ENCODE data around the gene ZEB2. TPM values are rescaled to one million over a fixed set of nuclear protein-coding genes. Genes with fewer than 3 reads are reported as not detected.

The ZEB2 gene
- total RNA-seq, 1 donor from 2014 or later, result 89.1 TPM

DNA sequence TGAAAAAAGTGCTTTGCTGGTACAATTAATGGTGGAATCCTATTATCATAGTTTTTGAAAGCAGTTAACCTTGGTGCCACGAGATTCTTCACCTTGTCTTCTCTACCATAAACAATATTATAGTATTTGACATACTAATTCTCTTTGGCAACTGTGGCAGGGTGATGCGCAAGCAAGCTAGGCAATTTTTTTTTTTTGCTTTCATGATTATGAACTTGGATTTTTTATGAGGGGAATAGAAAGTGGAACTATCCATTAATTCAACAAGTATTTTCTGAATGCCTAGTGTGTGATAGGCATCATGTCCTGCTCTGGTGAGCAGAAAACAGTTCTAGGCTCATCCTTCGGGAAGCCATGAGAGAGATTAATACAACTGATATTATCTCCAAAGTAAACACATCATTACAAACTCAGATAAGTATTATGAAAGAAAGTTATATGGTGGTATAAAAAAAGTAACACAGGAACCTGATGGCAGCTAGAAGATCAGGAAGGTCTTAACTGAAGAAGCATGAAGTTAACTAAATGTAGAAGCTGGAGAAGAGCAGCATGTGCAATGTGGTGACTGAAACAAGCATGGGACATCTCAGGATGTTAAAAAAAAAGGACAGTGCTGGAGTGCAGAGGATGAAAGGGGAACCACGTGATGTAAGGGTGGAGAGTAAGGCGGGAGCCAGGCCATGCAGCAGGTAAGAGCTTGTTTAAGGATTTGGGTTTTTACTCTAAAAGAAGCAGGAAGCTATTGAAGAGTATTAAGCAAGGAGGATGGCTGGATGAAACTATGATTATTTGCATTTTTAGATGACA is 113.7 kb downstream of the ZEB2 start:
- intact Hi-C loops (cut with micrococcal nuclease), result no loop called here
- Histone ChIP-seq H3K9me3 (replicated peaks) (no peaks in the 10 kb centered on the region), H3K27me3 (ENCODE audit: low read depth) (no peaks in the 10 kb centered on the region), H3K4me3 (no peak overlapping the region), H3K27ac (replicated peaks) (peak overlapping the region; percentile 70), H3K4me1 (peaks cover 46% of the 10 kb centered on the region), H3K36me3 (peaks cover 39% of the 10 kb centered on the region)
- DNase-seq, result no peak
- TF ChIP-seq, protein P1, sequence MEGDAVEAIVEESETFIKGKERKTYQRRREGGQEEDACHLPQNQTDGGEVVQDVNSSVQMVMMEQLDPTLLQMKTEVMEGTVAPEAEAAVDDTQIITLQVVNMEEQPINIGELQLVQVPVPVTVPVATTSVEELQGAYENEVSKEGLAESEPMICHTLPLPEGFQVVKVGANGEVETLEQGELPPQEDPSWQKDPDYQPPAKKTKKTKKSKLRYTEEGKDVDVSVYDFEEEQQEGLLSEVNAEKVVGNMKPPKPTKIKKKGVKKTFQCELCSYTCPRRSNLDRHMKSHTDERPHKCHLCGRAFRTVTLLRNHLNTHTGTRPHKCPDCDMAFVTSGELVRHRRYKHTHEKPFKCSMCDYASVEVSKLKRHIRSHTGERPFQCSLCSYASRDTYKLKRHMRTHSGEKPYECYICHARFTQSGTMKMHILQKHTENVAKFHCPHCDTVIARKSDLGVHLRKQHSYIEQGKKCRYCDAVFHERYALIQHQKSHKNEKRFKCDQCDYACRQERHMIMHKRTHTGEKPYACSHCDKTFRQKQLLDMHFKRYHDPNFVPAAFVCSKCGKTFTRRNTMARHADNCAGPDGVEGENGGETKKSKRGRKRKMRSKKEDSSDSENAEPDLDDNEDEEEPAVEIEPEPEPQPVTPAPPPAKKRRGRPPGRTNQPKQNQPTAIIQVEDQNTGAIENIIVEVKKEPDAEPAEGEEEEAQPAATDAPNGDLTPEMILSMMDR (IDR thresholded peaks at IDR 0.05; ENCODE audit: borderline replicate concordance), result no peak

DNA sequence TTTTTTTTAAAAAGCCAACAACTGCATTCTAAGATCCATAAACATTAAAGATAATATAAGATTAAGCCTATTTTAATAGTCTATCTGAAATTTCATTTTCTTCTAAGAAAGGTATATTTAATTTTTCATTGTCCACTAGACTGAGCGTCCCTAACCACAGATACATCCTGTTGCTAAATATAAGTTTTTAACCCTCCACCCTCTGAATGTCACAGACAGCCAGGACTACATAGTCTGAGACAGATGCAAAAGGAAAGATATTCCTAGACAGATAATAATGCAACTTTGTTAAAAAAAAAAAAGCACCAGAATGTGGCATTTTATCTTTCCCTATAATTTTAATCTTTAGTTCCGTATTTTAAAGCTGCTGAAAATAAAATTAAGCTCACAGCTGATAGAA is 114.6 kb downstream of the ZEB2 start:
- TF ChIP-seq, protein P1 (IDR thresholded peaks at IDR 0.05; ENCODE audit: borderline replicate concordance), result no peak
- no peaks in the 10 kb centered on the region for H3K27me3 ChIP-seq (ENCODE audit: low read depth)
- peaks cover 46% of the 10 kb centered on the region for H3K4me1 ChIP-seq
- H3K36me3 ChIP-seq, result peaks cover 43% of the 10 kb centered on the region
- intact Hi-C loops (cut with micrococcal nuclease), result no loop called here
- H3K27ac ChIP-seq (replicated peaks), result peak overlapping the region; percentile 70
- no peak for DNase-seq
- H3K4me3 ChIP-seq, result no peak overlapping the region
- H3K9me3 ChIP-seq (replicated peaks), result no peaks in the 10 kb centered on the region

DNA sequence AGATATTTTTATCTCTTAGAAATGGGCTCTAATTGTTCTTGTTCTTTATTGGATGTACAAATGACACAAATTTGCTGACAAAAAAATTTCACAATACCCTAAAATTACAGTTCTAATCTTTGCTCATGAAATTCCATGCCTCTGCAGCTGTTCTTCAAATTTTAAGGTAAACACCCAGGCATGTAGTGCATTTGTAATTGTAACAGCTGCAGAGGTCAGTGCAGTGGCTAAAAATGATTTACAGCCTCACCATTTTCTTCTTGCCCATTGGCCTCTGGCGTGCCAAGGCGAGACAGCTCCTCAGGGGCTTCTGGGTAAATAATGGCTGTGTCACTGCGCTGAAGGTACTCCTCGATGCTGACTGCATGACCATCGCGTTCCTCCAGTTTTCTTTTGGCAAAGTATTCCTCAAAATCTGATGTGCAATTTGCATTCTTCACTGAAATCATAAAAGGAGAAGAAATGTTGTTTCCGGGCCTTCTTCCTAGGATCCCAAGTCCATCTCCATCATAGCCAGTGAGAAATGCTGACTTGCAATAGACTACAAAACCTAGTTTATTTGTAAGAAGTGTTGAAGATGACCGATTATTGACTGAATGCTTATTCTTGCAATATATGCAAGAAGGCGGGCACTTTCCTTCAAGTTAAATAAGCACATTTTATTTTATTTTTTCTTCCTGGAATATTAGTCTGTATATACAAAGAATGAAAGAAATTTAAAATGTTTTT is 115.2 kb downstream of the ZEB2 start:
- peak overlapping the region; percentile 70 for H3K27ac ChIP-seq (replicated peaks)
- no peaks in the 10 kb centered on the region for H3K9me3 ChIP-seq (replicated peaks)
- DNase-seq, result no peak
- intact Hi-C loops (cut with micrococcal nuclease), result no loop called here
- H3K4me3 ChIP-seq, result no peak overlapping the region
- peaks cover 46% of the 10 kb centered on the region for H3K4me1 ChIP-seq
- no peaks in the 10 kb centered on the region for H3K27me3 ChIP-seq (ENCODE audit: low read depth)
- H3K36me3 ChIP-seq, result peaks cover 44% of the 10 kb centered on the region
- TF ChIP-seq, protein P1 (IDR thresholded peaks at IDR 0.05; ENCODE audit: borderline replicate concordance), result no peak

- peak; percentile 76 for DNase-seq
- Histone ChIP-seq H3K36me3 (peaks cover 49% of the 10 kb centered on the region), H3K4me1 (peaks cover 46% of the 10 kb centered on the region), H3K9me3 (replicated peaks) (no peaks in the 10 kb centered on the region), H3K4me3 (no peak overlapping the region), H3K27me3 (ENCODE audit: low read depth) (no peaks in the 10 kb centered on the region), H3K27ac (replicated peaks) (peak overlapping the region; percentile 70)
- TF ChIP-seq, protein P1 (IDR thresholded peaks at IDR 0.05; ENCODE audit: borderline replicate concordance), result no peak
- intact Hi-C loops (cut with micrococcal nuclease), result no loop called here
Observed at GRCh38 chr2:144403933-144404332, 116.0 kb downstream of the ZEB2 start.

GRCh38 chr2:144402251-144402650 is 117.7 kb downstream of the ZEB2 start:
- intact Hi-C loops (cut with micrococcal nuclease), result no loop called here
- TF ChIP-seq, protein P1 (IDR thresholded peaks at IDR 0.05; ENCODE audit: borderline replicate concordance), result no peak
- Histone ChIP-seq H3K4me3 (no peak overlapping the region), H3K27me3 (ENCODE audit: low read depth) (no peaks in the 10 kb centered on the region), H3K9me3 (replicated peaks) (no peaks in the 10 kb centered on the region), H3K27ac (replicated peaks) (peak overlapping the region; percentile 70), H3K36me3 (peaks cover 50% of the 10 kb centered on the region), H3K4me1 (peaks cover 46% of the 10 kb centered on the region)
- peak; percentile 33 for DNase-seq
